Subcutaneous adipose tissue (tissue), 4 donors: Measurements from ENCODE around the gene DIP2C. TPM values are rescaled to one million over a fixed set of nuclear protein-coding genes. Genes with fewer than 3 reads are reported as not detected.

Source experiments
- CTCF ChIP-seq: fragments of 450-650 bp; IDR thresholded peaks from one replicate; pipeline ENCODE4 v1.5.1; 2016; ENCODE audit warnings: low read depth, mild to moderate bottlenecking, control low read depth, antibody characterized with exemption, moderate library complexity
- total RNA-seq, 4 donors: library from RNA; depleted of rRNA; stranded (reverse); fragments of >200 nt; gene quantifications; one replicate each; pipeline ENCODE4 v1.1.0, GENCODE V29; 2016

Gene DIP2C
- total RNA-seq, 4 donors from 2014 or later: 32.1 to 64.0 (median 40.5) TPM

GRCh38 chr10:673492-673891 lies 16.0 kb downstream of the DIP2C start:
- no peak for TF ChIP-seq CTCF

GRCh38 chr10:672992-673391 lies 16.5 kb downstream of the DIP2C start:
- TF ChIP-seq CTCF: no peak

GRCh38 chr10:672203-672602 lies 17.3 kb downstream of the DIP2C start:
- no peak for TF ChIP-seq CTCF

- no peak for TF ChIP-seq CTCF
Observed at GRCh38 chr10:670990-671389, 18.5 kb downstream of the DIP2C start.

GRCh38 chr10:670038-670437 lies 19.4 kb downstream of the DIP2C start:
- TF ChIP-seq CTCF: no peak

- TF ChIP-seq CTCF: no peak
Observed at GRCh38 chr10:668786-669485, 20.5 kb downstream of the DIP2C start.

GRCh38 chr10:667602-668143 lies 21.8 kb downstream of the DIP2C start:
- no peak for TF ChIP-seq CTCF
